Lung (tissue), 12 donors: ENCODE results near the gene POU2F2. TPM values are rescaled to one million over a fixed set of nuclear protein-coding genes. Genes with fewer than 3 reads are reported as not detected.

ENCODE experiments used
- ATAC-seq: fragments of 200-7000 bp; cut with Tn5 transposase; one replicate; pipeline ENCODE4 v1.9.1; 2020; ENCODE audit warnings: moderate number of reproducible peaks; ENCODE audit not compliant: insufficient read depth, low FRiP score
- DNase-seq, 3 donors: peaks; one replicate each; pipeline ENCODE4 v3.0.0-alpha.2; 2013 to 2017
- H3K27ac ChIP-seq, 2 donors: one replicate each; pipeline ENCODE4 v1.5.1; 2013; ENCODE audit warnings: mild to moderate bottlenecking in 2 of 2, moderate library complexity in 2 of 2, control low read depth in 1 of 2, inconsistent platforms in 1 of 2, low read depth in 1 of 2, low read length in 1 of 2
- H3K27me3 ChIP-seq, 3 donors: one replicate each; pipeline ENCODE4 v1.5.1; 2013; ENCODE audit warnings: low read length in 2 of 3; ENCODE audit not compliant: control insufficient read depth in 3 of 3, insufficient read depth in 3 of 3
- H3K36me3 ChIP-seq, 4 donors: one replicate each; pipeline ENCODE4 v1.5.1; 2013; ENCODE audit warnings: low read length in 4 of 4, mild to moderate bottlenecking in 1 of 4, moderate library complexity in 1 of 4; ENCODE audit not compliant: control insufficient read depth in 4 of 4, insufficient read depth in 4 of 4
- H3K4me1 ChIP-seq, 5 donors: one replicate each; pipeline ENCODE4 v1.5.1; 2013; ENCODE audit warnings: low read length in 5 of 5, mild to moderate bottlenecking in 2 of 5, moderate library complexity in 1 of 5; ENCODE audit not compliant: control insufficient read depth in 5 of 5, insufficient read depth in 5 of 5
- H3K4me3 ChIP-seq: one replicate; pipeline ENCODE4 v1.5.1; 2013; ENCODE audit warnings: mild to moderate bottlenecking, control low read depth, moderate library complexity
- H3K9ac ChIP-seq, 2 donors: one replicate each; pipeline ENCODE4 v1.5.1; 2013; ENCODE audit warnings: low read length in 2 of 2, control low read depth in 1 of 2; ENCODE audit not compliant: insufficient read depth in 1 of 2
- H3K9me3 ChIP-seq, 4 donors: one replicate each; pipeline ENCODE4 v1.5.1; 2013; ENCODE audit warnings: low read length in 3 of 4, mild to moderate bottlenecking in 1 of 4, moderate library complexity in 1 of 4; ENCODE audit not compliant: control insufficient read depth in 4 of 4, insufficient read depth in 3 of 4
- CTCF ChIP-seq: IDR thresholded peaks from 2 replicates; pipeline ENCODE4 v1.5.1; 2012; ENCODE audit warnings: mild to moderate bottlenecking; ENCODE audit errors: control extremely low read depth, extremely low read depth
- WGBS, 2 donors: extraction: QIAGEN DNeasy Blood & Tissue Kit; methylation state at CpG; one replicate each; pipeline ENCODE4 v1.1.7; 2013; 5-methylcytosine and 5-hydroxymethylcytosine counted together
- polyA plus RNA-seq, 2 donors: library from polyadenylated mRNA; stranded (reverse); fragments of 200-250 nt; gene quantifications; one replicate each; pipeline ENCODE4 v1.2.1, GENCODE V29; 2013
- total RNA-seq, 2 donors: library from RNA; depleted of rRNA in 1 of 2; stranded (reverse); fragments of >200 nt in 1 of 2; gene quantifications; one replicate each; pipeline ENCODE4 v1.2.1, GENCODE V29; 2014 to 2021
- donor health status: control.
- donor health status: control.
- donor health status: Bipolar disorder and iron deficiency.
- donor health status: healthy.
- donor health status: DM: yes; HTN: yes; CAD: no.

POU2F2 gene
- total and polyA plus RNA-seq, 4 donors: 1.9 to 11.9 (median 5.4) TPM

GRCh38 chr19:42095142-42095813, 37.0 kb downstream of the POU2F2 start:
- Histone ChIP-seq H3K27me3 (peaks cover 0 to 5% (median 4%) of the 10 kb centered on the region in 3 donors), H3K4me3 (no peak overlapping the region), H3K9ac (no peak overlapping the region), H3K36me3 (peaks cover 0 to 1% (median 0%) of the 10 kb centered on the region in 4 donors), H3K4me1 (peaks cover 0 to 3% (median 0%) of the 10 kb centered on the region in 5 donors), H3K9me3 (peaks cover 0 to 1% (median 0%) of the 10 kb centered on the region in 4 donors), H3K27ac (no peak overlapping the region)
- 81 to 87% methylated on average over 36 of the region's 36 CpGs for WGBS, 2 donors
- DNase-seq: no peak
- no peak for TF ChIP-seq CTCF
- ATAC-seq: no peak

- Histone ChIP-seq H3K36me3 (peaks cover 0 to 1% (median 0%) of the 10 kb centered on the region in 4 donors), H3K27me3 (peaks cover 0 to 5% (median 4%) of the 10 kb centered on the region in 3 donors), H3K4me1 (peaks cover 0 to 4% (median 0%) of the 10 kb centered on the region in 5 donors), H3K9me3 (peaks cover 0 to 1% (median 0%) of the 10 kb centered on the region in 4 donors), H3K27ac (no peak overlapping the region), H3K9ac (no peak overlapping the region), H3K4me3 (no peak overlapping the region)
- DNase-seq (no peak), ATAC-seq (no peak)
- 55 to 80% methylated on average over 4 of the region's 4 CpGs for WGBS, 2 donors
- TF ChIP-seq CTCF: no peak
Measured at GRCh38 chr19:42093926-42094325, 38.3 kb downstream of the POU2F2 start.

GRCh38 chr19:42093505-42093904, 38.7 kb downstream of the POU2F2 start:
- H3K36me3 ChIP-seq: peaks cover 0 to 1% (median 0%) of the 10 kb centered on the region in 4 donors
- no peak overlapping the region for H3K9ac ChIP-seq
- peaks cover 0 to 1% (median 0%) of the 10 kb centered on the region in 4 donors for H3K9me3 ChIP-seq
- no peak for ATAC-seq
- no peak overlapping the region for H3K4me3 ChIP-seq
- no peak for TF ChIP-seq CTCF
- no peak overlapping the region for H3K27ac ChIP-seq
- peaks cover 0 to 5% (median 4%) of the 10 kb centered on the region in 3 donors for H3K27me3 ChIP-seq
- peaks cover 0 to 4% (median 0%) of the 10 kb centered on the region in 5 donors for H3K4me1 ChIP-seq
- 56 to 86% methylated on average over 4 of the region's 4 CpGs for WGBS, 2 donors
- DNase-seq: no peak
